Cardiac muscle cell (in vitro differentiated cells and primary cell): ENCODE data around the gene UPK1B. TPM values are rescaled to one million over a fixed set of nuclear protein-coding genes. Genes with fewer than 3 reads are reported as not detected.

Experiments
- DNase-seq, 2 donors: peaks; one replicate each; pipeline versions ENCODE4 v3.0.0 to v3.0.0-alpha.2; 2010 to 2017; ENCODE audit warnings: low read depth in 1 of 2, low spot score in 1 of 2
- H3K27ac ChIP-seq: fragments of 200-600 bp; sonication (generic); 2 replicates; pipeline ENCODE4 v1.5.1; 2016
- H3K27me3 ChIP-seq: fragments of 200-600 bp; sonication (generic); 2 replicates; pipeline ENCODE4 v1.6.0; 2016; ENCODE audit warnings: control low read depth
- H3K36me3 ChIP-seq: fragments of 200-600 bp; sonication (generic); 2 replicates; pipeline ENCODE4 v1.5.1; 2016; ENCODE audit warnings: control low read depth
- H3K4me1 ChIP-seq: fragments of 200-600 bp; sonication (generic); 2 replicates; pipeline ENCODE4 v1.8.1; 2017; ENCODE audit warnings: low read depth, mild to moderate bottlenecking, mixed run types
- H3K4me3 ChIP-seq: fragments of 200-600 bp; sonication (generic); 2 replicates; pipeline ENCODE4 v1.5.1; 2016; ENCODE audit warnings: mild to moderate bottlenecking
- H3K9me3 ChIP-seq: fragments of 200-600 bp; sonication (generic); 2 replicates; pipeline ENCODE4 v1.5.1; 2017; ENCODE audit warnings: low read depth, mild to moderate bottlenecking, control low read depth
- polyA plus RNA-seq: library from polyadenylated mRNA; unstranded; fragments of >200 nt; fragmentation: Nextera tagmentation; extraction: Ambion mirVana; gene quantifications from 2 replicates; pipeline ENCODE4 v1.2.1, GENCODE V29; 2016
- total RNA-seq: library from RNA; depleted of rRNA; stranded (reverse); fragments of >200 nt; gene quantifications from 2 replicates; pipeline ENCODE4 v1.2.3, GENCODE V29; 2016
- TF ChIP-seq, protein P1 (sequence below): IDR thresholded peaks from 2 replicates; pipeline ENCODE4 v1.5.1; 2012; ENCODE audit warnings: low read depth, mild to moderate bottlenecking, low read length

UPK1B gene
- total and polyA plus RNA-seq, 2 experiments from 2014 or later, result 0.70 TPM; not detected in 1

DNA sequence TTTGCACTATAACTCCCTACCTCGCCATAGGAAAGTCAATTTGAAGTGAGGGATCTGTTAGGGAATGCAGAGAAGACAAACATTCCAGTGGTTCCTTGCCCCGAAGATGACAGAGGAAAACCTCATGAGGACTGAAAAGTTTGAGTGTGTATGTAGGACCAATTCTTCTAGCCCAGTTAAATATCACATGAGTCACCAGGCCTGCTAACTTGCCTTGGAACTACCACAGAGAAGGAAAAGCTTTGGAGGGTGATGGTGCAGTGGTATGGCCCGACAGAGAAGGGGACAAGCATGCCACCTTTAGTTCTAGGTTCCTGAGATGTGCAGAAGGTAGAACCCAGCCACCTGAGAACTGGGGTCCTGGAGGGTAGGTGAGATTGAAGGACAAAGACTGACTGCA is 2.6 kb upstream of the UPK1B start:
- Histone ChIP-seq H3K27ac (no peak overlapping the region), H3K36me3 (no peaks in the 10 kb centered on the region), H3K4me1 (no peaks in the 10 kb centered on the region), H3K27me3 (no peaks in the 10 kb centered on the region), H3K4me3 (no peak overlapping the region), H3K9me3 (no peaks in the 10 kb centered on the region)
- no peak for DNase-seq
- TF ChIP-seq, protein P1, sequence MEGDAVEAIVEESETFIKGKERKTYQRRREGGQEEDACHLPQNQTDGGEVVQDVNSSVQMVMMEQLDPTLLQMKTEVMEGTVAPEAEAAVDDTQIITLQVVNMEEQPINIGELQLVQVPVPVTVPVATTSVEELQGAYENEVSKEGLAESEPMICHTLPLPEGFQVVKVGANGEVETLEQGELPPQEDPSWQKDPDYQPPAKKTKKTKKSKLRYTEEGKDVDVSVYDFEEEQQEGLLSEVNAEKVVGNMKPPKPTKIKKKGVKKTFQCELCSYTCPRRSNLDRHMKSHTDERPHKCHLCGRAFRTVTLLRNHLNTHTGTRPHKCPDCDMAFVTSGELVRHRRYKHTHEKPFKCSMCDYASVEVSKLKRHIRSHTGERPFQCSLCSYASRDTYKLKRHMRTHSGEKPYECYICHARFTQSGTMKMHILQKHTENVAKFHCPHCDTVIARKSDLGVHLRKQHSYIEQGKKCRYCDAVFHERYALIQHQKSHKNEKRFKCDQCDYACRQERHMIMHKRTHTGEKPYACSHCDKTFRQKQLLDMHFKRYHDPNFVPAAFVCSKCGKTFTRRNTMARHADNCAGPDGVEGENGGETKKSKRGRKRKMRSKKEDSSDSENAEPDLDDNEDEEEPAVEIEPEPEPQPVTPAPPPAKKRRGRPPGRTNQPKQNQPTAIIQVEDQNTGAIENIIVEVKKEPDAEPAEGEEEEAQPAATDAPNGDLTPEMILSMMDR, result no peak

DNA sequence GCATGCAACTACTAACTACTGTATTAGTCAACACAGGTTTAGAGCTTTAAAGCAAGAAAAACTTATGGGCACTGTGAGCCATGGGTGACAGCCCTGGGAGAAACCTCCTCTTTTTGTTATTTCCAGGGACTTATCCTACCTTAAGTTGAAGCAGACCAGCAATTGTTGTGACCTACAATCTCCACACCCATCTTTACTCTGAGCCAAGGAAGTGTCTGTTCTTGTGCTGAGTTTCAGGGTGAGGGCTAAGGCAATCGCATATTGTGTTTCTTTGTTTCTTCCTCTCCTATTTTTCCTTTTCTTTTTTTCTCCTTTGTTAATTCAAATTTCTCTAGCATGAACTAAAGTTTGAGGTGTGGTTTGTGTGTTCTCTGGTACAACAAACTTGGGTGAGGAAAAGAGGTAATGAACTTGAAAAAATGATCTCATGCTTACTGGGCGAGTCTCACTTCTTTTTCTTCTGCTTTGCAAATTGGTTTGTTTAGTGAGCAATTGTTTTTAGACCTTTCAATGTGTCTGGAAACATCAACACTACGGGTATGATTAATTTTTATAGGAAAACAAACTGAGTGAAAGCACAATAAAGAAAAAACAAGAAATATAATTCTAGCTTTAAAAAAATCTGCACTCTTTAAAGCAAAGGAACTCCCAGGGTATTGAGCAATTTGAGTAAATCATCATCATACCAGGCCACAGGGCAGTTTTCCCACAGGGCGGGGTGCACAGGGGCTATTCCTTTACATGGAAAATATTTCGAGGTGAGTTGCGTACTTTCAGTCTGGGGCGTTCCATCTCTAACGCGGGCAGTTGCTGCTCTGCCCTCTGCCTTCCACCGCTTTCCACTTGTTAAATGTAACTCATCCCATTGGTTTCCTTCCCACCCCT is 2.7 kb downstream of the UPK1B start:
- no peak overlapping the region for H3K27ac ChIP-seq
- peak in 1 of 2 donors; percentile 29 for DNase-seq
- H3K27me3 ChIP-seq, result no peaks in the 10 kb centered on the region
- H3K9me3 ChIP-seq, result no peaks in the 10 kb centered on the region
- H3K4me1 ChIP-seq, result no peaks in the 10 kb centered on the region
- H3K4me3 ChIP-seq, result no peak overlapping the region
- TF ChIP-seq, protein P1, result no peak
- H3K36me3 ChIP-seq, result no peaks in the 10 kb centered on the region

DNA sequence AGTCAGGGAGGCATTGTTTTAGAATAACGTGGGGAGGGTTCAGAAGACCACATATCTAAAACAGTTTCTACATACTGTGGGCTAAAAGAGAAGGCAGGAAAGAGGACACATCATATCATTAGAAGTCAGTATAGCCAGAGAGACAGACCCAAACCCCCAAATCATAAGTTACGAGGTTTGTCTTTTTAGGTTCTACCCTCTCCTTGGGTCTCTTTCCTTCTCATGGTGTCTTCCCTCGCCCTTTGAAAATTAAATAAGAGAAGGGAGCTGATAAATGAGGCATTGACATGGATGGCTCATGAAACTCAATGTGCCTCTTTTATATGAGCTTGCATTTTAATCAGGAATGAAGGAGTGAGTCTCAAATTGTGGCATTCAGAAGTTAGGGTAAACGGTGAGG is 3.4 kb downstream of the UPK1B start:
- Histone ChIP-seq H3K36me3 (no peaks in the 10 kb centered on the region), H3K4me1 (no peaks in the 10 kb centered on the region)
- TF ChIP-seq, protein P1, result no peak

DNA sequence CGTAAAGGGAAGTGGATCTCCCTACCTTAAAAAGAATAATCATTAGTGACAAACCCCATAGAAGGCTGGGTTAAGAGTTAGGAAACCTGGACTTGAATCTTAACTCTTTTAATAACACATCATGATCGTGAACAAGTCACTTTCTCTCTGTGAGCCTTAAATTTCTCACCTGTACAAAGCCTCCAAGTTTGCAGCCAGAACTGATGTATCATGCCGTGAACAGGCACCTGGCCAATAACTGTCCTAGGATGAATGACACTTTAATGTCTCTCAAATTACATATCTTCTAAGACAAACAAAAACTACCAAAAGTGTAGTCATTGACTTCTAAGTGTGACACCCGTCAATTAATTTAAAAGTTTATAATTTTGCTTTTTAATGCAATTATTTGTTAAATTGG is 3.9 kb downstream of the UPK1B start:
- no peaks in the 10 kb centered on the region for H3K4me1 ChIP-seq
- H3K9me3 ChIP-seq, result no peaks in the 10 kb centered on the region
- H3K27ac ChIP-seq, result no peak overlapping the region
- TF ChIP-seq, protein P1, result no peak
- no peaks in the 10 kb centered on the region for H3K27me3 ChIP-seq
- no peak overlapping the region for H3K4me3 ChIP-seq
- DNase-seq, result no peak
- H3K36me3 ChIP-seq, result no peaks in the 10 kb centered on the region

More for the DNA sequence above, 3.4 kb downstream of the UPK1B start:
- Histone ChIP-seq H3K27ac (no peak overlapping the region), H3K9me3 (no peaks in the 10 kb centered on the region), H3K27me3 (no peaks in the 10 kb centered on the region), H3K4me3 (no peak overlapping the region)
- no peak for DNase-seq

DNA sequence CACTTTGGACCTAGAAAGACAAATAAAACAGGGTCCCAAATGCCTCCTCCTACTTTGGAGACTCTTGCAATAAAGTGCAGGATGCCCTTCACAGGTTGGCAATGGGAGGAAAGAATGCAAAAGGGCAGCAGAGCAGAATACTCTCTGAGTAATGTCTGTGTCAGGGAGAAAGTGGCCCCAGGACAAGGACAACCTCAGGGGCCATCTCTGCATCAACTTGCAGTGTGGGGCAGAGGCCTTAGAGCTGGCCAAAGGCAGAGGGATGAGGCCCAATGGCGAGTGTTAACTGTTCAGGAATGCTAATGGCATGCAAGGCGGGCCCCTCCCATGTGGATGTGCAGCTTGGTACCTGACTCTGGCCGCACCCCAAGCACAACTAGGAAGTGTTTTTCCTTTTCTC is 8.4 kb downstream of the UPK1B start:
- Histone ChIP-seq H3K27me3 (no peaks in the 10 kb centered on the region), H3K27ac (no peak overlapping the region), H3K36me3 (no peaks in the 10 kb centered on the region), H3K9me3 (no peaks in the 10 kb centered on the region), H3K4me1 (no peaks in the 10 kb centered on the region), H3K4me3 (no peak overlapping the region)
- TF ChIP-seq, protein P1, result no peak
- no peak for DNase-seq
